Activated CD4-positive, alpha-beta T cell treated with anti-CD3 and anti-CD28 coated beads, Interleukin-2, amount 10 ng/mL, durations not matched to agents 24 days and 14 days (primary cell): ENCODE measurements around the gene GNA12. TPM values are rescaled to one million over a fixed set of nuclear protein-coding genes. Genes with fewer than 3 reads are reported as not detected.
A peak's percentile ranks its signal among the peaks of the same experiment; 100 is the strongest.

Source experiments
- DNase-seq: peaks from one replicate; pipeline ENCODE4 v3.0.0; 2022
- H3K27ac Mint-ChIP-seq: one replicate; pipeline ENCODE4 v1.8.0; 2022; ENCODE audit warnings: mild to moderate bottlenecking, mixed read lengths
- H3K27me3 Mint-ChIP-seq: one replicate; pipeline ENCODE4 v1.8.0; 2022; ENCODE audit warnings: mixed read lengths
- H3K36me3 Mint-ChIP-seq: one replicate; pipeline ENCODE4 v1.8.0; 2022; ENCODE audit warnings: low read depth, mild to moderate bottlenecking, mixed read lengths
- H3K4me1 Mint-ChIP-seq: one replicate; pipeline ENCODE4 v1.8.0; 2021; ENCODE audit warnings: mixed read lengths
- H3K4me3 Mint-ChIP-seq: one replicate; pipeline ENCODE4 v1.8.0; 2022; ENCODE audit warnings: mild to moderate bottlenecking, moderate library complexity, mixed read lengths
- H3K9me3 Mint-ChIP-seq: one replicate; pipeline ENCODE4 v1.8.0; 2021; ENCODE audit warnings: mixed read lengths
- intact Hi-C: fragments of 100-400 bp; cut with micrococcal nuclease; formaldehyde crosslinking; loops from one replicate; pipeline ENCODE4 v1.15.1; 2023
- total RNA-seq: library from RNA; stranded (reverse); gene quantifications from 2 replicates; pipeline ENCODE4 v1.2.3, GENCODE V29; 2022

GNA12 gene
- total RNA-seq, 1 donor from 2014 or later = 31.0 TPM

DNA sequence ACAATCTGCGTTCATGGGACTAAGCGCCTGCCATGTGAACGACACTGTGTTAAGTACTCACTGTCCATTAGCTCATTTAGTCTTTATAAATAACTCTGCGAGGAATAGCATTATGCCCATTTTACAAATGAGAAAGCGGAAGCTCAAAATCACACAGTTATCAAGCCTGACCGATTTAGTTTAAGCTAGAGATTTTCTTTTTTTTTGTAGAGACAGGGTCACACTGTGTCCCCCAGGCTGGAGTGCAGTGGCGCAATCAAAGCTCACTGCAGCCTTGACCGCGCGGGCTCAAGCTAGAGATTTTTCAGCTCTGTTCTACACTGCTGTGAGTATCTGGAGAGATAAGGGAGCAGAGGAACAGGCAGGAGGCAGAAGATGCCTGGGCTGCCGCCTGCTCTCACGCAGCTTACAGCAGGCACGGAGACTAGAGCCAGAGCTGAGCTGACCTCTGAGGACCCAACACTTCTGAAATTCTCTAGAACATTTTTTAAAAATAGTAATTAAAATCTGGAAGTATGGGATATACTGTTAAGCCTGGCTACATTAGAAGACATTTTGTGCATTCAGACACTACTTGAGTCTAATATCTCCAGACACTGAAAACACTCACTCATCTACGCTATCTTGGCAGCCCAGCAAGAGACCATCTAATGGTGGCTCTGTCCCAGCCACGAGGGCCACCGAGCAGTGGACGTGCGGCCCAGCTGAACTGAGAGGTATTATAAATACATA, 38.7 kb downstream of the GNA12 start:
- Mint-ChIP-seq H3K36me3 (no peaks in the 10 kb centered on the region), H3K27me3 (no peaks in the 10 kb centered on the region), H3K9me3 (no peaks in the 10 kb centered on the region), H3K4me3 (no peak overlapping the region), H3K4me1 (peaks cover 18% of the 10 kb centered on the region), H3K27ac (no peak overlapping the region)
- intact Hi-C loops = no loop called here
- no peak for DNase-seq

GRCh38 chr7:2804227-2804763, 39.8 kb downstream of the GNA12 start:
- Mint-ChIP-seq H3K27me3 (no peaks in the 10 kb centered on the region), H3K4me1 (peaks cover 21% of the 10 kb centered on the region), H3K36me3 (no peaks in the 10 kb centered on the region), H3K9me3 (no peaks in the 10 kb centered on the region), H3K27ac (no peak overlapping the region), H3K4me3 (no peak overlapping the region)
- no peak for DNase-seq
- intact Hi-C loops = no loop called here

- H3K27me3 Mint-ChIP-seq = no peaks in the 10 kb centered on the region
- no peak for DNase-seq
- no peaks in the 10 kb centered on the region for H3K9me3 Mint-ChIP-seq
- H3K4me3 Mint-ChIP-seq = no peak overlapping the region
- peaks cover 22% of the 10 kb centered on the region for H3K4me1 Mint-ChIP-seq
- H3K27ac Mint-ChIP-seq = no peak overlapping the region
- no peaks in the 10 kb centered on the region for H3K36me3 Mint-ChIP-seq
- intact Hi-C loops = no loop called here
Measured at GRCh38 chr7:2803755-2804154, 40.4 kb downstream of the GNA12 start.

DNA sequence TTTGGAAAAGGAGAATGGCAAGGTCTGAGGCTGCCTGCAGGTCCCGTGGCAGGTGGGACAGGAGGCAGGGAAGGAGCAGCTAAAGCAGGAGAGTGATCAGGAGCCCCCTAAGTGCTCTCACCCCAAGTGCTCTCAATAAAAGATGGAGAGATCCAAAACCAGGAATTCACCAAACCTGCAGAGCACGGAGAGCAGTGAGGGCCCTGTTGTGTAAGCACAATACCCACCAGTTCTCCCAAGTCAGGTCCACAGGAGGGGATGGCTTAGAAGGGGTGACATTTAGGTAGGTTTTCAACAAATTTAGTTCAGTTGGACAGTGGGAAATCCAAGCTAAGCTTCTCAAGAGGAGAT, 40.8 kb downstream of the GNA12 start:
- Mint-ChIP-seq H3K36me3 (no peaks in the 10 kb centered on the region), H3K4me3 (no peak overlapping the region), H3K27me3 (no peaks in the 10 kb centered on the region), H3K9me3 (no peaks in the 10 kb centered on the region), H3K4me1 (peaks cover 22% of the 10 kb centered on the region), H3K27ac (no peak overlapping the region)
- intact Hi-C loops = no loop called here
- DNase-seq = no peak

GRCh38 chr7:2802504-2803341, 41.4 kb downstream of the GNA12 start:
- Mint-ChIP-seq H3K36me3 (no peaks in the 10 kb centered on the region), H3K27me3 (no peaks in the 10 kb centered on the region), H3K27ac (no peak overlapping the region), H3K4me3 (no peak overlapping the region), H3K4me1 (peaks cover 27% of the 10 kb centered on the region), H3K9me3 (no peaks in the 10 kb centered on the region)
- intact Hi-C loops = no loop called here
- DNase-seq = no peak

DNA sequence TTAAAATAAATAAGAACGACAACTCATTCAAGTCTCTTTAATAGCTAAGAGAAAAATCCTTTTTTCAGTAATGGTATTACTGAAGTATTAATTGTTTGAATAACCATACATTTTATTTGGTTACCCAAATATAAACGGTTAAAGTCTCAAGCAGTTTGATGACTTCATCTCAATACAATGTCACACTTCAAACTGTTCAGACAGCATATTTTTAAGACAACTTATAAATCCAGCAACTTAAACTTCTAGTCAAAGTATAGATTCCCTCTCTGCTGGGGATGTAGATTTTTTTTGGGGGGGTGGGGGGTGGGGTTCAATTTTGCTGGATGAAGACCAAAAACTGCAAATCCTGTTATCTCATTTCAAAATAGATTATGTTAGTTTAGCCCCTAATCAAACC, 42.0 kb downstream of the GNA12 start:
- no peaks in the 10 kb centered on the region for H3K36me3 Mint-ChIP-seq
- no peak overlapping the region for H3K27ac Mint-ChIP-seq
- H3K27me3 Mint-ChIP-seq = no peaks in the 10 kb centered on the region
- intact Hi-C loops = no loop called here
- no peaks in the 10 kb centered on the region for H3K9me3 Mint-ChIP-seq
- no peak overlapping the region for H3K4me3 Mint-ChIP-seq
- peaks cover 27% of the 10 kb centered on the region for H3K4me1 Mint-ChIP-seq
- DNase-seq = no peak

GRCh38 chr7:2800931-2801688, 43.0 kb downstream of the GNA12 start:
- DNase-seq = no peak
- no peak overlapping the region for H3K4me3 Mint-ChIP-seq
- H3K4me1 Mint-ChIP-seq = peaks cover 27% of the 10 kb centered on the region
- intact Hi-C loops = no loop called here
- no peaks in the 10 kb centered on the region for H3K9me3 Mint-ChIP-seq
- H3K27me3 Mint-ChIP-seq = no peaks in the 10 kb centered on the region
- H3K36me3 Mint-ChIP-seq = no peaks in the 10 kb centered on the region
- H3K27ac Mint-ChIP-seq = no peak overlapping the region

DNA sequence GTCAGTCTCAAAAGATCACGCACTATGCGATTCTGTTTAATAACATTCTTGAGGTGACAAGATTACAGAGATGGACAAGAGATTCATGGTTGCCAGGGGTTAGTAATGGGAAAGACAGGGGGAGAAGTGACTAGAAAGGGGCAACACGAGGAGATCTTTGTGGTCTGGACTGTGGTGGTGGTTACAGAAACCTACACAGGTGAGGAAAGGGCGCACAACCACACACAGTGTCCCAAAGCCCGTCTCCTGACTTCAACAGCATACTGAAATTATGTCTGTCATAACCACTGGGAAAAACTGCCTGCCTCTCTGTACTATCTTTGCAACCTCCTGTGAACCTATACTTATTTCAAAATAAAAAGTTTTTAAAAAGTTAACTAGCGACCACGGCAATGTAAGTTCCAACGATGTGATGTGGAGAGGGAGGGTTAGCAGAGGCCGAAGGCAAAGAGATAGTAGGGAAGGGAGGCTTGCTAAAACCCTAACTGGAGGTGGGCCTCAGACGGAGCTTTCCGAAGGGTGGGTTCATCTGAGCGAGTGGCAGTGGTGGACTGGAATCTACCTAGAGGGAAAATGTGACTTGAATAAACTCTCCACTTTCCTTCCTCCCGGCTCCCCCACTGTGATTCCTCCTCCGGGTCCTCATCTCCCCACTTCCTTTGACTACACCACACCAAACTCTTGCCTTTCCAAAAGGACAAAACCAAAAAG, 43.7 kb downstream of the GNA12 start:
- no peak overlapping the region for H3K4me3 Mint-ChIP-seq
- no peaks in the 10 kb centered on the region for H3K9me3 Mint-ChIP-seq
- intact Hi-C loops = no loop called here
- no peaks in the 10 kb centered on the region for H3K27me3 Mint-ChIP-seq
- no peak for DNase-seq
- H3K4me1 Mint-ChIP-seq = peaks cover 27% of the 10 kb centered on the region
- H3K36me3 Mint-ChIP-seq = no peaks in the 10 kb centered on the region
- H3K27ac Mint-ChIP-seq = peak overlapping the region; percentile 49

DNA sequence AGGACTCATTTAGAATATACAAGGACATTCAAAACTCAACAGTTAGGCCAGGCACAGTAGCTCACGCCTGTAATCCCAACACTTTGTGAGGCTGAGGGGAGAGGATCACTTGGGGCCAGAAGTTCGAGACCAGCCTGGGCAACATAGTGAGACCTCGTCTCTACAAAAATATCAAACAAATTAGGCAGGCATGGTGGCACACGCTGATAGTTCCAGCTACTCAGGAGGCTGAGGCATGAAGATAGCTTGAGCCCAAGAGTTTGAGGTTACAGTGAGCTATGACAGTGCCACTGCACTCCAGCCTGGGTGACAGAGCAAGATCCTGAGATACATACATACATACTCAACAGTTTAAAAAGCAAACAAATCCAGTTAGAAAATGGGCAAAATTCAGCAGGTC, 44.9 kb downstream of the GNA12 start:
- Mint-ChIP-seq H3K36me3 (peaks cover 4% of the 10 kb centered on the region), H3K4me3 (no peak overlapping the region), H3K27ac (no peak overlapping the region), H3K9me3 (no peaks in the 10 kb centered on the region), H3K27me3 (no peaks in the 10 kb centered on the region), H3K4me1 (peaks cover 27% of the 10 kb centered on the region)
- DNase-seq = no peak
- intact Hi-C loops = no loop called here

DNA sequence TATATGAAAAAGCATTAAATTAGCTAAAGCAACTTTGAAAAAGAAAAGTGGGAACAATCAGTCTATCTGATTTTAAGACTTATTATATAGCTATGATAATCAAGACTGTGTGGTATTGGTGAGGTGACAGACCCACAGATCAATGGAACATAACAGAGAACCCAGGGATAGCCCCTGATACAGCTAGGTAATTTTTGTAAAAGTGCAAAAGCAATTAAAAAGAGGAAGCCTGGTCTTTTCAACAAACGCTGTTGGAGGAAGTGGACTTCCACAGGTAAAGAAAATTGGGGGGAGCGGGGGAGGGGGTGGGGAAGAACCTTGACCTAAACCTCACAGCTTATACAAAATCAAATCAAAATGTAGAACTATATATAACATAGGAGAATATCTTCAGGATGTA, 45.4 kb downstream of the GNA12 start:
- Mint-ChIP-seq H3K4me1 (peaks cover 27% of the 10 kb centered on the region), H3K9me3 (no peaks in the 10 kb centered on the region), H3K27me3 (no peaks in the 10 kb centered on the region), H3K4me3 (no peak overlapping the region), H3K36me3 (peaks cover 8% of the 10 kb centered on the region), H3K27ac (no peak overlapping the region)
- intact Hi-C loops = no loop called here
- no peak for DNase-seq

DNA sequence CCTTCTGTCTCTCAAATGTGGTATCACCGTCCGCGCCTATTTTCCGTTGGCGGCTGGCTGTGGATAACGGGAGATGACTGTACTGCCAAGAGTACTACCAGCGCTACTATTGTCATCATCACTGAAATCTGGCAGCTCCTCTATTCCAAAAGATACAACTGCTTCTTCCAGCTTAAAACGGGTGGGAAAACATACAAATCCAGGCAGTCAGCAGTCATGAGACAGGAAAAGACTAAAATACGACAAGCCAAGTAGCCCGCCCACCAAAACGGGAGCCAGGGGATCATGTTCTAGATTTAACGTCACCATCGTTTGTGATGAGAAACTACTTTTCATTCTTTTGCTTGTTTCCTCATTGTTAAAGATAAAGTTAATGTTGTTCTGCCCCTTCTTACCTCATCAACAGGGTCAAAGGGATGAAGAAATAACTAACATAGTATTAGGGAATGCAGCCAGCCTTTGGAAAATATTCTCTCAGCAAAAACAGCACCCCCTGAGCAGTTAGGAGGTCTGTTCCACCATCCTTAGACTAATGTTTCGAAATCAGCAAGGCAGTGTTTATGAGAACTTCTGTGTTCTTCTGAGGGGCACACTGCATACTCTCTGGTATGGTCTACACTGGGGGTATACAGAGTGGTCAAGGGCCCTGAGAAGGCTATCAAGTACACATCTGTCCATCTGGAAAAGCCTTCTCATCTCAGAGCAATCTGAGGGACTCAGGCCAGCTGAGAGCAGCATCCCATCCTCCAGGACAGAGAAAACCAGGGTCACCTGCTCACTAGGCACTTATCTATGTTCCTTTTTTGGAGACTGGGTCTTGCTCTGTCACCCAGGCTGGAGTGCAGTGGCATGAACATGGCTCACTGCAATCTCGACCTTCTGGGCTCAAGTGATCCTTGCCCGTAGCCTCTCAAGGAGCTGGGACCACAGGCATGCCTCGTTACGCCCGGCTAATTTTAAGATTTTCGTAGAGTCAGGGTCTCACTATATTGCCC, 47.5 kb downstream of the GNA12 start:
- H3K27ac Mint-ChIP-seq = no peak overlapping the region
- peaks cover 17% of the 10 kb centered on the region for H3K36me3 Mint-ChIP-seq
- no peak for DNase-seq
- H3K9me3 Mint-ChIP-seq = no peaks in the 10 kb centered on the region
- intact Hi-C loops = no loop called here
- no peak overlapping the region for H3K4me3 Mint-ChIP-seq
- H3K4me1 Mint-ChIP-seq = peaks cover 24% of the 10 kb centered on the region
- H3K27me3 Mint-ChIP-seq = no peaks in the 10 kb centered on the region

- Mint-ChIP-seq H3K27me3 (no peaks in the 10 kb centered on the region), H3K27ac (no peak overlapping the region), H3K36me3 (peaks cover 17% of the 10 kb centered on the region), H3K4me1 (peaks cover 16% of the 10 kb centered on the region), H3K4me3 (no peak overlapping the region), H3K9me3 (no peaks in the 10 kb centered on the region)
- no peak for DNase-seq
- intact Hi-C loops = no loop called here
Measured at GRCh38 chr7:2795906-2796305, 48.2 kb downstream of the GNA12 start.
